ENCODE measurements around the gene GPC4.
"Not testable (repeated sequence)": the region's sequence is repeated elsewhere in the genome, so short reads cannot be mapped to it uniquely, and the experiment has no call there.

GRCh38 chrX:133279112-133279730 lies 136.1 kb downstream of the GPC4 start:
- TF ChIP-seq CTCF, POLR2AphosphoS5, POLR2A (IDR thresholded peaks at IDR 0.05): not testable (repeated sequence)

Data from prostate gland (tissue), 2 donors.